Heart left ventricle (tissue), 13 donors: ENCODE measurements around the gene OR52W1.

Experiments used
- CTCF ChIP-seq, 12 donors: fragments of 200-600 bp; sonication (generic) in 4 of 12; IDR thresholded peaks; one replicate each; pipeline versions ENCODE4 v1.5.0 to v1.8.0; 2018 to 2022; ENCODE audit warnings: antibody characterized with exemption in 12 of 12, mild to moderate bottlenecking in 5 of 12
- POLR2A ChIP-seq, 2 donors: fragments of 450-650 bp; IDR thresholded peaks; one replicate each; pipeline ENCODE4 v1.6.1; 2017; ENCODE audit warnings: antibody characterized with exemption in 2 of 2, mild to moderate bottlenecking in 2 of 2, moderate library complexity in 2 of 2
- donor health status: ischemic (EF 13 %, LVEDD 7.1; RV severe dilation, severe dysfunction).
- donor health status: DM: no; HTN: yes; CAD: no.
- donor health status: DM: no; HTN: no; CAD: no.
- donor health status: ischemic (EF 25% LVEDD 6.9; RV normal size, moderate dysfunction).
- donor health status: ischemic (EF 25% LVEDD 5.7; RV mildly dilated, moderate dysfunction).
- donor health status: ischemic (EF 35%, LVEDD 5.7; RV mildly dilated, moderate dysfunction).
- donor health status: nonischemic (EF 11% LVEDD 7.7; RV severe dilation, severe dysfunction).
- donor health status: DM: yes; HTN: yes; CAD: no.
- donor health status: PGD.
- donor health status: ischemic (EF 29% LVEDD 5.4; RV normal size, mild dysfunction).
- donor health status: nonischemic (EF 23%, LVEDD 6.1; RV moderate dilation, normal function).

DNA sequence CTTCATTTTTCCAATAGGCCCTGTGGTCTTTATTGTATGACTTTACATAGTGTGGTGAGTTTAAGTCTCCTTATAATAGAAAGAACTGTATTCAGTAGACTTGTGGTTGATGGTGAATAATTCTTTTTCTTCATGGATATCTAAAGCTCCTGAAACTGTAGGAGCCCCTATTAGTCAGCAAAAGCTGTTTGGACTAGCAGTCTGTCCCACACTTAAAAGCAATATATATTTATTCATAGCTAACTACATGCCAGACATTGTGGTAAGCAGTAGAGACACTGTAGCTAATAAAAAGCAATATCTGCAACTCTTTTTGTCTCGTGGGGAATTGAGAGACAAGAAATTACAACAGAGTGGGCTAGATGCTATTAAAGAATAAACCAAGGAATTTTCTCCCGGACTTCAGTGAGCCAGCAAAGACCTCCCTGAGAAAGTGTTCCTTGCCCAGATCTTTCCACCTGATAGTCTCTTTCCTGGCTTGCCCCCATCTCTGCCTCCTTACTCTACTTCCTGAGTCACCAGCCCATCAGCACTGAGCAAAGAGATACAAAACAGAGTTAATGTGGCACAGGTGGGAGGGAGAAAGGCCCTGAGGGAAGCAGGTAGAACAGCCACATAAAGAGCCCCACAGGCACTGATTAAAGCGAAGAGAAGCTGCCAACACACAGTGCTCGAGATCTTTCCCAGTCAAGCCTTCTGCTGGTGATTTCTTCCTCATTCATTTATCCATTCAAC is 1.4 kb upstream of the OR52W1 start:
- TF ChIP-seq CTCF (IDR thresholded peaks at IDR 0.05) = no peak
- TF ChIP-seq POLR2A (IDR thresholded peaks at IDR 0.05) = no peak
